Nucleus accumbens (tissue), 56 donors: Measurements from ENCODE around the gene ALX4.
A peak's percentile ranks its signal among the peaks of the same experiment; 100 is the strongest.

ENCODE experiments used
- DNase-seq, 56 donors: peaks; one replicate each; lab custom pipeline; 2025; lab: John Stamatoyannopoulos, UW

ALX4 gene

DNA sequence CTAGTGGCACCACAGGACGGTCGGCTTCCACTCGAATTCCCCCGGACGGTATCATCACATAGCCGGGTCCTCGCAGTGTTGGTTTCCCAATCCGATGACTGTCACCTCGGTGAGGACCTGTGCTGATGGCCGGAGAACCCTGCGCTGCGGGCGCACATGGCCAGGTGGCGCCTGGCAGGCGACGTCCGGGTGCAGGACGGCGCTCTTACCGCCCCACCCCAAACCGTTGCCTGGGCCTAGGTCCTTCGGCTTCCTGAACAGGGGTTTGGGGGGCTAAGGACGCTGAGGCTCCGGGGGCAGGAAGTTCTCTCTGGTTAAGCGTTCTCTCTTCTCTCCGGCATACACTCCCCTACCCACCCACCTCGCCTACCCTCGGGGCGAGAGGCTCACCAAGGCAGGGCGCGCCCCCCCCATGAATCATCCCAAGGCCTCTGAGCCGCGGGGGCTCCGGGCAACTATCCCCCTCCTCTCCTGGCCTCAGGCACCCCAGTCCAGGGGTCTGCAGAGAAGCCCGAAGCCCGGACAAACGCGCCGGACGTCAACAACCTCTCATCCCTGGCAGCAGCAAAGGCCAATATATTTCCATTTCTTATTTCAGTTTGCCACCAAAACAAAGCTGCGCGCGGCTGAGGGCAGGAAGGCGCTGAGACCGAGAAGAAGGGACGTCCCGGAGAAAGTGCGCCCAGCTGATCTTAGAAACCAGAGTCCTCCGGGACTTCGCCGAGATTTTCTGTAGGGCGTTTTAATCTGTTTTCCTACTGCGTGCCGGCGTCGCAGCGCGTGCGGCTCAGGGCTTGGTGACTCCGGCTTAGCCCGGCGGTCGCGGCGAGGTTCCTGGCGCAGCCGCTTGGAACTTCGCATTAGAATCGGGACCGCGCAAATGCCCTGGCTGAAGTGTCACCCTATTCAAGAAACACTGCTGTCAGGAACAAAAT lies 5.6 kb downstream of the ALX4 start:
- no peak for DNase-seq

DNA sequence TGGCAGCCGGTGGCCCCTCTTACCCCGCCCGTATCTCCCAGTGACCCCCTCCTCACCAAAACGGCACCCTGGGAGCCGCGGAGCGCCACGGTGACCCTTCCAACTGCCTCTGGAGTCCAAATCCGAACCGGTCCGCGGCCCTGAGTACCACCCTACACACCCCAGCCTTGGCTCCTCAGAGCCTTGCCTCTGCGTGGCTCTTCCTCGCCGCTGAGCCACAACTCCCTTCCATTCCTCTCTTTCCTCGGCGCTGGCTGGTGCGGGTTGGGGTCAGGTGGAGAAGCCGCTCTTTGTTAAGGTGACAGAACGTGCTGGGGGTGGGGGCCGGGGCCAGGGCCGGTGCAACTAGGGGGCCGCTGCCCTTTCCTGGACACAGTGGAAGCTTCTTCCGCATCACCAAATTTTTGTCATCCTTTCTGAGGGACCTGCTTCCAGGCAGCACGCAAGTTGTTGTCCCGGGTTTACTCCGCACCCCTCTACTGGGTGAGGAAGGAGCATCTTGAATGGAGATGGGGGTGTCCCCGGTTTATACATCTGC lies 6.5 kb downstream of the ALX4 start:
- DNase-seq: no peak

DNA sequence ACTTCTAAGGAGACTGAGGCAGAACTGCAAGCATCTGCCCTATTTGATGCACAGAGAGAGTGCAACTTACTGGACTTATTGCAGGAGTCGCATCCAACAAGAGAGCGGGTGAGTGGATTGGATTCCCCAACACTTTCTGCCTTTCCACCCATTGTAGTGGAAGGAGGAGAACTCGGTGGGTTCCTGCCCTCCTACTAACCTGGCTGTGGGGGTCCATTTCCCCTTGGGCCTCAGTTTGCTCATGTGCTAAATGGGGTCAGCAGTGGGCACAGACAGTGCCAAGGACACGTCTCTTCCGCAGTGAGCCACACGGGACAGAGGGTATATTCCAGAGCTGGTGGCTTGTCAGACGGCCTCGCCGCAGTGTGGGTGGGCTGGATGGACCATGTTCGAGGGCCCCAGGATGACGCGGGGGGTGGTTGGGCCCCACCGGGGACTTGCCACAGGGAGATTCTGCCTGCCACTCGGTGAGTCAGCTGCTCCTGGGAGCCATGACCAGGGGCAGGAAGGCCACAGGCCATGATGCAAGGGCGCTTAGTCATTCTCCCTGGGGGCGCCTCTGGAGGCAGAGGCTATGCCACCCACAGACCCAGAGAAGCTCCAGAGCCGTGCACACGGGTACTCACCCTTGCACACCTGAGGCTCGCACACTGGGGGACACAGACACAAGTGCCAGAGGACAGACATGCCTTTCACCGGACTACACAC lies 8.2 kb downstream of the ALX4 start:
- no peak for DNase-seq

DNA sequence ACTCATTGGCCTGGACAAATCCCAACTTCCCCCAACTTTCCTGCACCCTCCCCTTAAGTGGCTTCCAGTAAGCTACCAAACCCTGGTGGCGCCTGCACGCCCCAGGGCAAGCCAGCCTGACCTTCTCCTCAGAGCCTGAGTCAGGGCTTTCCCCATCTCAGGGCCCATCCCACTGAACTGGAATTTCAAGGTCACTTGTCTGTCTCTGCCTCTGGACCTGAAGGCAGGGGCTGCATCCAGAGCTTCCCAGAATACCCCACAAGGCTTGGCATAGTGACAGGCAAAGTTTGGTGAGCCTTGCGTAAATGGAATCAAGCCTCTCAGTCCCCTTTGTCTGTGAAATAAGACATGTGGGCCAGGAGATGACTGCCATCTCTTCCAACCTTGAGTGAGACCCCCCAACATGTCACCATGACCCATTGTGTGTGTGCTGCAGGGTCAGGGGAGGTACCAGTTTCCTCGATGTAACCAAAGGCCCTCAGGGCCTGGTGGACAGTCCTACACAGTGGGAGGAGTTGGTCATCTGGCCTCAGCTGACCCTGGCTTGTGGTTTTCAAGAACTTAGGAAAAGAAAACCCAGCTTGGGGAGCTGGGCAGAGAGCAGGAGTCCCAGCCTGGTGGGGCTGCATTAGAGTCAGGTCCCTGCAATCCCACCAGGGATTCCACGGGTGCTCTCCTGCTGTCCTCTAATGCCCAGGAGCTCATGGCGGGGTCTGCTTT lies 8.9 kb downstream of the ALX4 start:
- DNase-seq: no peak

DNA sequence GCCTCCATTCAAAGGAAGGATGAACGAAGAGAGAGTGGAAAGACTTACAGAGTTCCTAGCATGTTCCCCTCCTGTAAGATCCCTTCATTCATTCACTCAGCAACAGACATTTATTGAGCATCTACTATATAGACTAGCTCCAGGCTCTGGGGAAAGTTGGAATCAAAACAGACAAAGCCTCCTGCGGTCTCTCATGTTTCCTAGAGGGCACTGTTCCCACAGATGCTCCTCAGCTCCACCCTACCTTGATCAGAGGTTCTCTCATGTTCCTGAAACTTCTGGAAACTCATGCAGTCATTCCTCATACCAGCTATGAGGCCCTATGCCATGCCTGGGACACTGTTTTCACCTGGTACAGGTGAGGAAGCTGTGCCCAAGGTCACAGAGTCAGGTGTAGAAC lies 11.1 kb downstream of the ALX4 start:
- no peak for DNase-seq

DNA sequence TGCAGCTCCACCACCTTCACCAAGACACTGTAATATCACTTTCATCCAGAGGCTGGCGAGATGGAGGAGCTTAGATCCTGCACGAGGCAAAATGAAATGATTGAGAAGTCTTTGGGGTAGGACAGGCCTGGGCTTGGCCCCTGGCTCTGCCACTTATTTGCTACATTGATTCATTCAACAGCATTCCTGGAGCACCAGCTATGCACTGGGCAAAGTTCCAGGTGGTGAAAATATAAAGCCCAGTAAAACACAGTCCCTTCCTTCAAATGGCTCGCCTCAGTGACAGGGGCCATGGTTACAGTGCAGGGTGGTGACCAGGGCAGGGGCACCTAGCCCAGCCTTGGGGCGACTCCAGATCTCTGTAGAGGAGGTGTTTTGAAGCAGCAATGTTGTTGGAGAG lies 19.7 kb downstream of the ALX4 start:
- DNase-seq: no peak

DNA sequence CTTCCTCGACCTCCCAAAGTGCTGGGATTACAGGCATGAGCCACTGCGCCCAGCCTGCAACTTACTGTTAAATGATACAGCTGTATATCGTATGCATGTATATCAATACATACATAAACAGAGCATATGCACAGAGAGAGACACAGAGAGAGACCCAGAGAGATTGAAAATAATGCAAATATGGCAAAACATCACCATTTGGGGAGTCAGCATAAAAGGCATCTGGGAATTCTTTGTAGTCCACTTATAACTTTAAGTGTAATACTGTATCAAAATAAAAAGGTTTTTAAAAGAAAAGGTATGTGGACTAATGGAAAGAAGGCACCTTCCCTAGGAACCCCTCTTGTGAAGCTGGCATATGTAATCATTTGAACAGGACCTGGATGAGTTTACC lies 21.8 kb downstream of the ALX4 start:
- DNase-seq: no peak

DNA sequence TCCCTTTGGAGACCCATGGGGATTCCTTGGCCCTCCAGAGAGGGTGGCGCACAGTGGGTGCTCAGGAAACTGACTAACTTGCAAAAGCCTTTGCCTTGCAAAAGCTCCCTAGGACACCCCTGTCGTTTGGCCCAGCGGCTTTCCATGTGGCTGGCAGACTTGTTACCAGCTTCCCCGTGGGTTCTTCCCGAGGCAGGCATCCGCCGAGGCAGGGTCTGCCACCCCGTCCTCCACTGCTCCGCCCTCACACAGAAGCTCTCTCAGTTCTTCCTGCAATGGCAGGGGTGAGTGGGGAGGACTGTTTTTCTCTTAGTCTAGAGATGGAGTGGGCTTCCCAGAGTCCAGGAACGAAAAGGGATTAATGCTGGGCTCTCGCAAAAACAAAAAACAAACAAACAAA lies 23.0 kb downstream of the ALX4 start:
- no peak for DNase-seq

DNA sequence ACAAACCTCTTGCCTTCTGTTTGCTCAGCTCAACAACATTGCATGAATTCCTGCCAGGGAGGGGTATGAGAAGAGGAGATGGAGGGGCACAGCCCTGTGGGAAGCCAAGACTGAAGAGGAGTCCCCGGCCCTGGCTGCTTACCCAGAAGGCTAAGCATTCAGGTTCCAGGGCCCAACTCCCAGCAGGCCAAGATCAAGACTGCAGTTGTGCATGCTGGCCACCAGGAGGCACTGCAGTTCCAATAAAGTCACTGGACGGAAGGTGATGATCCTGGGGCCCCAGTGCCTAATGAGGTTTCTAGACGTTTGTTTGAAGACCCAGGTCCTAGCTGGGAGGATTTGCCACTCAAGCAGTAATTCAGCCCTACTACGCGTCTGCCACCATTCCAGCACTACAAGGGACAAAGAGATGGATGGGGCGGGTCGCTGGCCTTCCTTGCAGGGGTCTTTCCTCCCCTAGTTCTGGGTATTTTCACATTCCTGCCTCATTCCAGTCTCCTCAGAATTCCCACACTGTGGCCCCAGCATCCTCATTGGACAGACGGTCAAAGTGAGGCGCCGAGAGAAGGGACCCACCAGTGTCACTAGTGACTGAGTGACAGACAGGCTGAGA lies 23.6 kb downstream of the ALX4 start:
- DNase-seq: peak in 27 of 56 donors; percentile 1 to 47 (median 10)

DNA sequence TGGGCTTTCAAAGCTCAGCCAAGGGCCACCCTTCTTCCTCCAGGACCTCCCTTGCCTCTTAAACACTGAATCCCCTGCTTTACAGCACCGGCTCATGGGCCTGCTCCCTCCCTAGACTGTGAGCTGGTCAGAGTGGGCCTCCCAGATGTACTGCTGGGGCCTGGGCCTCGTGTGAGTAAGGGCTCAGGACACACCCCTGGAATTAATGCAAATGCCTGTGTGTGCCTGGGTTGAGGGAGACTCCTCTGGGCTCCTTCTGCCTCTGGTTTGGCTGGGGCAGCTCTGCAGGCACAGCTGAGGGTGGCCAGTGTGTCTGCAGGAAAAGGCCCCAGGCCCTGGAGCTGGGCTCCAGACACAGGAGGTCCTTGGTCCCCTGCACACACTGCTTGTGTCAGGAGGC lies 24.2 kb downstream of the ALX4 start:
- DNase-seq: no peak

DNA sequence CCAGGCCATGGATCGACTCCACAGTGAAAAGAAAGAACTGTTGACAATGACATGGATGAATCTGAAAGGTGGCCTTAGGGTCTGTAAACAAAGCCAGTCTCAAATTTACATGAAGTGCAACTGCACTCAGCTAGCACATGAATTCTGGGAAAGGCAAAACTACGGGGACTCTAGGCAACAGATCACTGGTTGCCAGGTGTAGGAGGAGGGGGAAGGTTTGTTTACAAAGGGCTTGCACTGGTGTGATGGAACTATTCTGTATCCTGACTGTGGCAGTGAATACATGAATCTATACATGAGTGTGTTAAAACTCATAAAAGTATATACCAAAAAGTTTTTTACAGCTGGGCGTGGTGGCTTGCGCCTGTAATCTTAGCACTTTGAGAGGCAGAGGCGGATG lies 27.3 kb downstream of the ALX4 start:
- DNase-seq: no peak

DNA sequence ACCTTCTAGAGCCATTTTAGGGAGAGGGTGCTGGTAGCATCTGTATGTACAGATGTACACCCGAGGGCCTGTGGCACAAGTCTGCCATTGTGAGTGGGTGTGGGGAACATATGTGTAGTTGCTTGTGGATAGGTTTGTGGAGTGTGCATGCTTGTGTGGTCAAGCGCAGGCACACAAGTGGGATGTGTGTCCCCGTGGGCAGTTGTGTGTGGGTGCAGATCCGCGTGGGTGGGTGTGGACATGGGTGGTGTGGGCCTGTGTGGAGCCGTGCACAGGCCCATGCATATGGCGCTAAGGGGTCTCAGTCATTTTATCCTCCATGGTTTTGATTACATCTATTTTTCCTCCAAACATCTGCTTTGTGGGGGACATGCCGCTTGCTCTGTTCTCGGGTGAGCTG lies 28.8 kb downstream of the ALX4 start:
- no peak for DNase-seq

DNA sequence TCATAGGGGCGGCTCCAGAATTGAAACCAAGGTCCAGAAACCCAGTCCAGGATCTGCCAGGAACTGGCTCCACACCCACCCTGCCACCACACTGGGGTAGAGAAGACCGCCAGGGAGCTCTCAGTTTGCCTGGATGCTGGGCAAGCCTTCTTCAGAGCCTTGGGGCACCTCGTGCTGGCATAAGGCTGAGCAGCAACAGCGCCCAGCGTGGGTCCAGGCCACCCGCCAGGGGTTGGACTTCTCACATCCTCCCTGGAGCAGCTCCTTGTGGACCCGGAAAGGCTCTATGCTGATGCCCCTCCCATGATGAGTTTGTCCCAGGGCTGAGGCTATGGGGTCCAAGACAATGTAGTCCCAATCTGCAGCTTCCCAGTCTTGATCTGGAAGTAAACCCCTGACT lies 29.7 kb downstream of the ALX4 start:
- DNase-seq: no peak

DNA sequence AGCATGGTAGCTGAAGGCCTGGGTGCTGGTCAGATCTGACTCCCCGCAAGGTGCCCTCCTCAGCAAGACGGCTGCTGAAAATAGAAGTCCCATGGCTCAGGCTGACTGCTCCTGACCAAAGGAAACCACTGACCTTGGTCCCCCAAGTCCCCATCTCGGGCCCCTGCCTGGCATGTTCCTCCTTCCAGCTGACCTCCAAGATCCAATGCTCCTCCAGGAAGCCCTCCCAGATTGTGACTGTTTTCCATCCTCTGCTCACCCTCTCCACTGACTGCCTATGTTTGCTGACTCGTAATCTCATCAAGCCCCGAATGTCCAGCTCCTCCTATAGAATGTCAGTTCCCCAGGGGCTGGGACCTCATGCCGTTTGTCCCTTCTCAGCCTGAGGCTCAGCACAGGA lies 30.5 kb downstream of the ALX4 start:
- DNase-seq: no peak

DNA sequence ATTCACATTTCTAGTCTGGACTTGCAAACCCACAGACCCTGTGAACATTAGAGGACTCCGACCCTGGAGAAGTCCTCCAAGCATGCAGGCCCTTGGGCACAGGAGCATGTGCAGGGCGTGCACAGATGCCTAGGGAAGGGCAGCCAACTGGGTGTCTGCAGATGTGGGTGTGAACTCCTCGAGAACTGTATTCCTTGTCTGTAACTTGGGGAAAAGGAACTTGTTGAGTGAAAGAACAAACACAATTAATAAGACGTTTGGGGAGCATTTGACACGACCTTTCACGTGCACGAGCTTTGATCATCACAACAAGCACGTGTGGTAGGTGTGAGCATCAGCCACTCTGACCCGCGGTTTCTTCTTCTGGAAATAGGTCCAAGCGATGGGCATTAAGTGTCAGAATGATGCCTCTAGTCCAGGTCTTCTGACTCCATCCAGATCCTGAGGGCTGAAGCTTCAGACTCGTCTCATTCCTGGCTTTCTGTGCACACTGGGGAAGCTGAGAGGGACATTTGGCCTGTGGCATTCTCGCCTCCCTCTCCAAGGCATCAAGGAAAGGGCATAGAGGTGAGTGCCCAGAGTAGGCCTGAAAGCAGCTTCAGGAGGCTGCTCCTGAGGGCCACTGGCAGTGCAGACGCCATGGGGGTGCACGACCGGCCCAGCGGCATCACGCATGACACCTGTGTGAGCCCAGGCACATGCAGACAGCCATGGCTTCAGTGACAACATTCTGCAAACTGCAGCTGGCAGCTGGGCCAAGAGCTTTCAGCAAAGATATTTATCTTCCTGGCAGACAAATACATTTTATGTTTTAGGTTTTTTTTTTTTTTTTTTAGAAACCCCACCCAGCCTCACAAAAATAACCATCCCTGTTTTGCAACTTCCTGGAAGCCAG lies 32.5 kb downstream of the ALX4 start:
- no peak for DNase-seq

DNA sequence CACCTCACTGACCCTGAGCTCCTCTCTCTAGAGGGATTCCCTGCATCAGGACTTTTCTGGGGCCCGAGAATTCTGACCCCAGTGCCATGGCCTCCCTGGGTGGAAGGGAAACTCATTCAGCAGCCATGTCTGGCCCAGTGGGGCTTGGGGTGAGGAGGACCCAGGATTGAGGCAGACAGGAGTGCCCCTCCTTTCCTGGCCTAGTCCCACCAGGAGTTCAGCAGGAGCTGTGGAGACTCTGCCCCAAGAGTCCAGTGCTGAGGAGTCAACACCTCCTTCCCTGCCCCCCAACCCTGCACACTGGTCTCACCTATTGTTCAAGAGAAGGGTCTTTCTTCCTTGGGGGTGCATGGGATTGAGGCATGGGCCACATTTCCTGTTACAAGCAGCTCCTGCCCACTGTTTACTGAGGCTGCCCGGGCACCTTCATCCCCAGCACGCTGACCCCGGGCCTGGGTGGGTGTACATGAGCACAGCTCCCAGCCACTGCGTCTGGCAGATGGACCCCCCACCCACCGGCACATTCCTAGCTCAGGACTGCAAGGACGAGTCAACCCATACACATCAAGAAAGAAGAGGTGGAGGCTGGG lies 33.9 kb downstream of the ALX4 start:
- DNase-seq: no peak

DNA sequence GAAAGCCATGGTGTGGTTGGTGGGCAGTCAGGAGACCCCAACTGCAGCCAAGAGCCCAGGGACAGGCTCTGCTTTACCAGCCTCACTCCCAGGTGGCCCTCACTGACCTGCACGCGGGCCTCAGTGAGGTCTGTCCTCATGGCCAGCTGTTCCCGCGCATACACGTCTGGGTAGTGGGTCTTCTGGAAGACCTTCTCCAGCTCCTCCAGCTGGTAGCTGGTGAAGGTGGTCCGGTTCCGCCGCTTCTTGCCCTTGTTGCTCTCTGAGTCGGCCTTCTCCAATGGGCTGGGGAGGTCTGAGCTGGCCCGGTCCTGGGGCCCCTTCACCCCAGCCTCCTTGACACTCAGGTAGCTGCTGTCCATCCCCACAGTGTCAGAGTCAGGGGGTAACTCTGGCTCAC lies 34.7 kb downstream of the ALX4 start:
- DNase-seq: no peak

DNA sequence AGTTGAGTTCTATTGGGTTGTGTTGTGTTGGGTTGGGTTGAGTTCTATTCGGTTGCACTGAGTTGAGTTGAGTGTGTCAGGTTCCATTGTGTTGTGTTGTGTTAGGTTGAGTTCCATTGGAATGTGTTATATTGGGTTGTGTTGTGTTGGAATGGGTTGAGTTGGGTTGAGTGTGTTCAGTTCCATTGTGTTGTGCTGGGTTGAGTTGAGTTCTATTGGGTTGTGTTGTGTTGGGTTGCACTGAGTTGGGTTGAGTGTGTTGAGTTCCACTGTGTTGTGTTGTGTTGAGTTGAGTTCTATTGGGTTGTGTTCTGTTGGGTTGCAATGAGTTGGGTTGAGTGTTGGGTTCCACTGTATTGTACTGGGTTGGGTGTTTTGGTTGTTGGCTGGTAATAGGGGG lies 35.5 kb downstream of the ALX4 start:
- DNase-seq: no peak

DNA sequence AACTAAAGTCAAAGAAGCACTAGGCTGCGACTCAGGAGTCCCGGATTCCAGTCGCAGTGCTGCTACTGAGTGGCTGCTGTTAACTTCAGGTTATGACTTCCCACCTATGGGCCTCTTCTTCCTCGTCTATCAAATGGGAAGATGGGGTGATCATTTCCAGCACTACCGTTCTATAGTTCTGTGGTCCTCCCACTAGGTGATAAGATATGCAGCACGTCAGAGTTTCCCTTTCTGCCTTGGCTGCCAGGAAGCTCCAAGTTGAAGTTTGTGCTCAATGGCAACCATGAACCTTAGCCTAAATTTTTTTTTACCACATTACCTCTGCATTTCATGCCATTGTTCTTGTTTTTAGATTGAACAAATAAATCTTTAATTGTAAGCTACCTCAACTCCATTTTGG lies 38.7 kb downstream of the ALX4 start:
- no peak for DNase-seq
